HG03159 (cell line): Measurements from ENCODE around the gene MRGPRX3.

Experiments
- ATAC-seq: cut with Tn5 transposase; IDR thresholded peaks from one replicate; pipeline ENCODE4 v1.9.1; 2021; ENCODE audit warnings: mild to moderate bottlenecking, moderate library complexity; ENCODE audit not compliant: unreplicated experiment

MRGPRX3 gene

DNA sequence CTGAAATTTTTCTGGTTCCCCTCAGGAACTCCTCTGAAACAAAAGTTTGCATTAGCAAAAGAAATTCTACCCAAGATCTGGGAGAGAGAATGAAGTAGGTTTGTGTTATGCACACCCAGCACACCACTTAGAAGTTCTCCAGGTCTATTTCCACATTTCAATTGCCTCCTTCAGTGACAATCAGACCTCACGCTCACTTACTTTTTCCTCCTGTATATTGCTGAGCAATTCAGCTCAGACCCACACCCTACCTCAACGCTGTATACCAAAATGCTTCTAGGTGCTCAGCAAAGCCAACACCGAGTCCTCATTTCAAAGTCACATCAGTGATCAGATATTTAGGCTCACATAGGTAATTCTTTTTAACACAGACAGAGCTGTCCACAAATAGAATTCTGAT, 19.2 kb downstream of the MRGPRX3 start:
- ATAC-seq: no peak

DNA sequence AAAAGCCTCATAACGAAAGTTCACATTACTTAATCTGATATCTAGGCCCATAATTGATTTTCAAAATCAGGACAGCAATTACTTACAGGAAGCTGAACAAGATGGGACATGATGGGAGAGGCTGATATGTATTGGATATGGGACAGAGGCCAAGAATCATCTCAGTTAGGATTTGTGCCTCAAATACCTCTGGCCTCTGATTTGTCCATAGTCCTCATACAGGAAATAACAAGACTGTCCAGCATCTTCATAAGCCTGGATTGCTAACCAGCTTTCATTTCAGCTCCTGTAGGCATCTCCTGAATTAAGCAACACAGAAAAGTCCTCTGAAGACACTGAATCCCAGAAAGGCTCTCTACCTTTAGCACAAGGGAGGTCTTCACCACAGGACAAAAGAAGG, 36.0 kb downstream of the MRGPRX3 start:
- no peak for ATAC-seq

DNA sequence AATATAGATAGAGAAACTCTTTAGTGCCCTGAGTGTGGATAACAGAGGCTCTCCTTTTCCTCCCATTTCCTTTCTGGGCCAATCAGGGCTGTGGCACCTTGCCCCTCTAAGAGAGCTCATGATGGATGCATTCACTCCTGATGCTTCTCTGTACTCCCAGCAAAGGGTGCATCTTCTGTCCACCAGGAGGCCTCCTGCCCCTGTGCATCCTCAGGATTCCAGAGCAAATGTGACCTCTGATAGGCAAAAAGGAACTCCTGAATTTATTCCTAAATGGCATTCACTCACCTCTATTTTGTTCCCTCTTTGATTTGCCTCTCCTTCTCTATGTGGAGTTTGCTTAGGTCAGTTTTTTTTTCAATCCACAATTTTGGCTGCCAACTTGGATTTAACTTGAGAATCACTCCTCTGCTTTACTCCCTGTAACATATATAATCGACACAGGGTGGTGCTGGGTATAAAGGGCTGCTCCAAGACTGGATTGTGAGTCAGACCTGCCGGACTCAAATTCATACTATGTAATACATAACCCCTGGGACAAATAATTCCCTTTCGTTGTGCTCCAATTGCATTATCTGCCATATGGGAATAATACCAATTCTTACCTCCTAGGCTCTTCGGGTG, 39.1 kb downstream of the MRGPRX3 start:
- no peak for ATAC-seq

DNA sequence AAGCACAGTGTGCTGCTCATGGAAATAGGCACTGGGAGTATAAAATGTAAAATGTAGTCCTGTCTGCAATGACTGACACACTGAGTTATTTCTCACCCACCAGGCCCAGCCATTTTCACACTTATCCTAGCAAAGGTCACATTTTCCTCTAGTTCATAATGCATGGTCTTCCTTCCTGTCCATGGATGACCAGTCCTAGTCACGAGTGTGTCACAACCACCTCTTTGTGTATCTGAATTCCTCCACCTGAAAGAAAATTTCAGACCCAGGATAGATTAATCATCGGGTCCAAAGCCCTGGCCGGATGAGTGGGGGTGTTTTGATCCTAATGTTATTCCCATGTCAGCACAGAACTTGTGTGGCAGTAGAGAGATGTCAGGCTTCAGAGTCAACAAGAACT, 40.3 kb downstream of the MRGPRX3 start, which contains the start of gene MRGPRX4:
Gene MRGPRX4, plus strand, starts transcription at position 172 of the 400 bp plus-strand sequence. CDS start 420 bp downstream, outside the sequence.
- ATAC-seq: no peak

DNA sequence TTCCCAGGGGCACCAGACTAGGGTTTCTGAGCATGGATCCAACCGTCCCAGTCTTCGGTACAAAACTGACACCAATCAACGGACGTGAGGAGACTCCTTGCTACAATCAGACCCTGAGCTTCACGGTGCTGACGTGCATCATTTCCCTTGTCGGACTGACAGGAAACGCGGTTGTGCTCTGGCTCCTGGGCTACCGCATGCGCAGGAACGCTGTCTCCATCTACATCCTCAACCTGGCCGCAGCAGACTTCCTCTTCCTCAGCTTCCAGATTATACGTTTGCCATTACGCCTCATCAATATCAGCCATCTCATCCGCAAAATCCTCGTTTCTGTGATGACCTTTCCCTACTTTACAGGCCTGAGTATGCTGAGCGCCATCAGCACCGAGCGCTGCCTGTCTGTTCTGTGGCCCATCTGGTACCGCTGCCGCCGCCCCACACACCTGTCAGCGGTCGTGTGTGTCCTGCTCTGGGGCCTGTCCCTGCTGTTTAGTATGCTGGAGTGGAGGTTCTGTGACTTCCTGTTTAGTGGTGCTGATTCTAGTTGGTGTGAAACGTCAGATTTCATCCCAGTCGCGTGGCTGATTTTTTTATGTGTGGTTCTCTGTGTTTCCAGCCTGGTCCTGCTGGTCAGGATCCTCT, 41.0 kb downstream of the MRGPRX3 start:
- ATAC-seq: no peak
